ENCODE results near the gene PTPRK.

Gene PTPRK

GRCh38 chr6:128526152-128526914, 5.9 kb upstream of the PTPRK start:
- no peak for DNase-seq
- TF ChIP-seq GATA1 (IDR thresholded peaks at IDR 0.05; ENCODE audit: low read depth, low read length) (no peak), POLR2A (IDR thresholded peaks at IDR 0.05; ENCODE audit: low read length) (no peak)

GRCh38 chr6:128525406-128525805, 5.0 kb upstream of the PTPRK start:
- TF ChIP-seq POLR2A (IDR thresholded peaks at IDR 0.05; ENCODE audit: low read length) (no peak), GATA1 (IDR thresholded peaks at IDR 0.05; ENCODE audit: low read depth, low read length) (no peak)
- DNase-seq = no peak

GRCh38 chr6:128521282-128521632, 858 bp upstream of the PTPRK start:
- no peak for DNase-seq
- TF ChIP-seq POLR2A (IDR thresholded peaks at IDR 0.05; ENCODE audit: low read length) (no peak), GATA1 (IDR thresholded peaks at IDR 0.05; ENCODE audit: low read depth, low read length) (no peak)

- peak; percentile 15 to 24 for DNase-seq
Measured at GRCh38 chr6:128519931-128520435, 416 bp downstream of the PTPRK start.

GRCh38 chr6:128519132-128519930, 1.1 kb downstream of the PTPRK start:
- DNase-seq = peak in 1 of 2 experiments; percentile 24
- TF ChIP-seq POLR2A (IDR thresholded peaks at IDR 0.05; ENCODE audit: low read length) = no peak
- TF ChIP-seq GATA1 (IDR thresholded peaks at IDR 0.05; ENCODE audit: low read depth, low read length) = no peak

More at GRCh38 chr6:128519931-128520435, 416 bp downstream of the PTPRK start:
- TF ChIP-seq POLR2A (IDR thresholded peaks at IDR 0.05; ENCODE audit: low read length) (no peak), GATA1 (IDR thresholded peaks at IDR 0.05; ENCODE audit: low read depth, low read length) (no peak)

GRCh38 chr6:128518434-128519131, 1.8 kb downstream of the PTPRK start:
- TF ChIP-seq POLR2A (IDR thresholded peaks at IDR 0.05; ENCODE audit: low read length) = no peak
- TF ChIP-seq GATA1 (IDR thresholded peaks at IDR 0.05; ENCODE audit: low read depth, low read length) = no peak
- no peak for DNase-seq

GRCh38 chr6:128517124-128517523, 3.3 kb downstream of the PTPRK start:
- TF ChIP-seq GATA1 (IDR thresholded peaks at IDR 0.05; ENCODE audit: low read depth, low read length) (no peak), POLR2A (IDR thresholded peaks at IDR 0.05; ENCODE audit: low read length) (no peak)
- no peak for DNase-seq

- TF ChIP-seq GATA1 (IDR thresholded peaks at IDR 0.05; ENCODE audit: low read depth, low read length) (no peak), POLR2A (IDR thresholded peaks at IDR 0.05; ENCODE audit: low read length) (no peak)
- DNase-seq = no peak
Measured at GRCh38 chr6:128516514-128516898, 3.9 kb downstream of the PTPRK start.

- no peak for DNase-seq
- no peak for TF ChIP-seq GATA1 (IDR thresholded peaks at IDR 0.05; ENCODE audit: low read depth, low read length)
- no peak for TF ChIP-seq POLR2A (IDR thresholded peaks at IDR 0.05; ENCODE audit: low read length)
Measured at GRCh38 chr6:128515550-128516513, 4.6 kb downstream of the PTPRK start.

- DNase-seq = no peak
- TF ChIP-seq GATA1 (IDR thresholded peaks at IDR 0.05; ENCODE audit: low read depth, low read length) (no peak), POLR2A (IDR thresholded peaks at IDR 0.05; ENCODE audit: low read length) (no peak)
Measured at GRCh38 chr6:128513878-128514277, 6.5 kb downstream of the PTPRK start.

- TF ChIP-seq POLR2A (IDR thresholded peaks at IDR 0.05; ENCODE audit: low read length) (no peak), GATA1 (IDR thresholded peaks at IDR 0.05; ENCODE audit: low read depth, low read length) (no peak)
- no peak for DNase-seq
Measured at GRCh38 chr6:128512296-128512695, 8.1 kb downstream of the PTPRK start.

- TF ChIP-seq GATA1 (IDR thresholded peaks at IDR 0.05; ENCODE audit: low read depth, low read length) = no peak
- TF ChIP-seq POLR2A (IDR thresholded peaks at IDR 0.05; ENCODE audit: low read length) = no peak
- DNase-seq = no peak
Measured at GRCh38 chr6:128511506-128511905, 8.9 kb downstream of the PTPRK start.

- TF ChIP-seq GATA1 (IDR thresholded peaks at IDR 0.05; ENCODE audit: low read depth, low read length) (no peak), POLR2A (IDR thresholded peaks at IDR 0.05; ENCODE audit: low read length) (no peak)
Measured at GRCh38 chr6:128509709-128510108, 10.7 kb downstream of the PTPRK start.

More at GRCh38 chr6:128509709-128510108, 10.7 kb downstream of the PTPRK start:
- no peak for DNase-seq

All from erythroblast (primary cell).